ENCODE results near the gene STARD3.

The STARD3 gene

DNA sequence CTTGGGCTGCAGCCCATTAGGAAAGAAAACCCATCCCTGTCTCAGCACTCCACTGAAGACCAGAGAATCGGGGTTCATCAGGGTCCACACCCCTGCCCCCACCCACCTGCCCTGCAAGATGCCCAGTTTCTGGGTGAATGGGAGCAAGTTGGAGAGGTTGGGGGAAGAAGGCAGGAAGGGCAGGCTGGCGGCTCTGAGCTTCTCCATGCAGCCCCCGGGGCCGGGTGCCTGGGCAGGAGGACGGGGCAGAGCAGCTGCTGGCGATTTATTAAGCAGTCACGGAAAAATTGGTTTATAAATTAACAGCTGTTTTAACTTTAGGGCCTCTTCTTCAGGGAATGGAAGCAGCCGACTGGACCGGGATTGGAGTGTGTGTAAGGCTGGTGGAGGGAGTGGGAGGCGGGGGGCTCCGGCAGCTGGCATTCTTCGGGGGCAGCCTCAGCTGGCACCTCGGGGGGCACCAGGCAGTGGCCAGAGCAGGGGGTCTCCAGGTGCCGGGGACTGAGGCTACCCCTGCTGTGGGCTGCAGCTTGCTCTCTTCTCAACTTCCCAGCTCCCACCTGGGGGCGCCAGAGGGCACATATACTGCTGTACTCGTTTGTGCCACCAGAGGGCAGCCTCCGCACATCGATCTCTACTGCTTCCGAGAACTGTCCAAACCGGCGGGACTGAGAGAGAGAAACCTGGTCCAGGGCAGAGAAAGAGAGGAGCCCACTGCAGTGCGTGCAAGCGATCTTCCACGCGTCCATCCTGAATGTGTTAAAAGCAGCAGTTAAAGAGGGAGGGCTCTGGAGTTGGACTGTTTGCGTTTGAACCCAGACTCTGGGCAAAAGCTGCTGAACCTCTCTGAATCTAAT is 15.2 kb upstream of the STARD3 start:
- DNase-seq (ENCODE audit: low spot score) = peak; percentile 81

DNA sequence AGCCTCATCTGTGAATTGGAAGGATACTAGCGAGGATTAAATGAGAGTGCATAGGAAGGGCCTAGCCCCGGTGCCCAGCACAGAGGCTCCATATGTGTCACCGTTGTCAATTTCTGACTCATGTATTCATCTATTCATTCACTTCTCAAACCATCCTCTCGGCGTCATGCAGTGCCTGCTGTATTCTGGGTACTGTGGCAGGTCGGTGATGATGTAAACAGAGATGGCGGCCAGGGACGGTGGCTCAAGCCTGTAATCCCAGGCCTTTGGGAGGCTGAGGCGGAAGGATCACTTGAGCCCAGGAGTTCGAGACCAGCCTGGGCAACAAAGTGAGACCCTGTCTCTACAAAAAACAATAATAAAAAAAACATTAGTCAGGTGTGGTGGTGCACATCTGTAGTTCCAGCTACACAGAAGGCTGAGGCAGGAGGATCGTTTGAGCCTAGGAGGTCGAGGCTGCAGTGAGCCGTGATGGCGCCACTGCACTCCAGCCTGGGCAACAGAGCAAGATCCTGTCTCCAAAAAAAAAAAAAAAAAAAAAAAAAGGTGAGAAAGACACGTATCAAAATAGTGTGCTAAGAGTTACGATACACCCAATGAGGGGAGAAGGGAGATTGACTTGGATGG is 14.5 kb upstream of the STARD3 start:
- no peak for DNase-seq (ENCODE audit: low spot score)

DNA sequence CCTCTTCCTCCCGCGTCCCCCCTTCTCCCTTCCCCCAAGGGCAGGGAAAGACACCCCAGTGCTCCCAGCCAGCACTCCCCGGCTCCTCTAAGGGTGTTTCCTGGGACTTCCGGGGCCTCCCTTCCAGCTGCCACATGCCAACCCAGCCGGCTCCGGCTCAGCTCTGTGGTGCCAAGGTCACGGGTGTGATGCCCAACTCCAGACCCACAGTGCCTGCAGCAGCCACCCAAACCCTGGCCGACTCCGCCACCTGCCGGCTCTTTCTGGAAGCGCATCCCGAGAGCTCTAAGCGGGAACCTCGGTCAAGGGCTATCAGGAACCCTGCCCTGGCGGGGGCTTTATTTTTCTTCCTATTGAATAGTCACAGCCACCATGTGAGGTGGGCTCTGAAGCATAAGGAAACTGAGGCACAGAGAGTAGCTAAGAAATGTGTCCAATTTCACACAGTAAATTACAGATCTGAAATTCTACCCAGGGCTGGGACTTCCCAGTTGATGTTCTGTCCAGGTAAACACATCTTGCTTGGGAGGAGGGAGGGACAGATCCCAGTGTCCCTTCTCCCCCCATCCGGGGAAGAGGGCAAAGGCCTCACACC is 13.5 kb upstream of the STARD3 start:
- DNase-seq (ENCODE audit: low spot score) = peak; percentile 76

GRCh38 chr17:39624313-39624712 is 12.6 kb upstream of the STARD3 start:
- no peak for DNase-seq (ENCODE audit: low spot score)

GRCh38 chr17:39625198-39625785 is 11.7 kb upstream of the STARD3 start:
- no peak for DNase-seq (ENCODE audit: low spot score)

- DNase-seq (ENCODE audit: low spot score) = no peak
Measured at GRCh38 chr17:39626171-39627046, 10.5 kb upstream of the STARD3 start, which contains the start of gene PPP1R1B. Gene PPP1R1B, plus strand, starts transcription at chr17:39626952. Its CDS starts 441 bp downstream, at chr17:39627393.

GRCh38 chr17:39627047-39627711 is 9.8 kb upstream of the STARD3 start:
- no peak for DNase-seq (ENCODE audit: low spot score)

DNA sequence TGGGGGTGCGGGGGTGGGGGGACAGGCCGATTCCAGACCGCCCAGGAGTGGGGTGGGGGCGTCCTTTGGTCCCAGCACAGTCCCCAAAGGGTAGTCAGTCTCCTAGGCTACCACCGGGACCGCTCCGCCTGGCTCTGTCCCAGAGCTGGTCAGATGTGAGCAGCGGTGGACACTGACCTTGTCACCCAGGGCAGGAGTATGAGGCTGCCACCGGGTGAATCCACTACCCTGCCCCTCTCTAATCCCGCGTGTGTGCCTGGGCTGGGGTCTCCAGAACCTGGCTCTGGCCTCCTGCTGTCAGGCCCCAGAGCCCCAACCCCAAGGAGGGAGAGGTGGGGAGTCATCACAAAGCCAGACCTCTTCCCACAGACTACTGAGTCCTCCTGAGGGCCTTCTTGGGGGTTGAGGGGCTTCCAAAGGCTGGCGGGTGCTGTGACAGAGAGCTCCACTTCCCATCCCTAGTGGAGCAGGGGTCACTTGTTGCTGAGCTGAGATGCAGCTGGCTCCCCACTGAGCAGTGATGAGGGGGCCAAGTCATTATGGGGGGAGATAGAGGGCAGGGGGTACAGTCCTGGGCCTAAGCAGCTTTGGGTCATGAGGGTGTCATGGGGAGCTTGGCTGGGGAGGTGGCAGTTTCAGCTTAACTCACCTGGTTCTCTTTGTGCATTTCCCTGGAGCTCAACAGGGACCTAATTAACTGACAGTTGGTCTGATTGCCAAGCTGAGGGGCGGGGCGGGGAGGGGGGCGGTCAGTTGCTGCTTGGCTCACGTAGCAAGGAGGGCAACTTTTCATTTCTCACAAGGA is 9.0 kb upstream of the STARD3 start:
- DNase-seq (ENCODE audit: low spot score) = no peak

GRCh38 chr17:39628655-39629493 is 8.1 kb upstream of the STARD3 start:
- no peak for DNase-seq (ENCODE audit: low spot score)

- DNase-seq (ENCODE audit: low spot score) = no peak
Measured at GRCh38 chr17:39629494-39629880, 7.5 kb upstream of the STARD3 start.

GRCh38 chr17:39629898-39630297 is 7.0 kb upstream of the STARD3 start:
- DNase-seq (ENCODE audit: low spot score) = no peak

DNA sequence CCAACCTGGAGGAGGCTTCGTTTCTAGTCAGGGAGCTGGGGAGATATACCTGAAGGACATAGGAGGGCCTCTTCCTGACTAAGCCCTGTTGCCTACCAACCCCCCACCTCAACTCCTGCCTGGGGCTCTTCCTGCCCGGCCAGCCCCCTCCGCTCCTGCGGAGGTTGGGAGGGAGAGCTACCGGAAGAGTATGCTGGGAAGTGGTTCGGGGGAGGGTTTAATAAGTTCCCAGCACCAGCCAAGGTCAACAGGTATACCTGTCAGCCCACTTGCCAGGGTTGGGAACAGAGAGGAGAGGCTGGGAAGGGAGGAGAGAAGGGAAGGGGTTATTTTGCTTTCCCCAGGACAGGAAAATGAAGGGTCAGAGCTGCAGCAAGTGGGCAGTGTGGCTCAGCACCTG is 5.5 kb upstream of the STARD3 start:
- no peak for DNase-seq (ENCODE audit: low spot score)

- DNase-seq (ENCODE audit: low spot score) = peak; percentile 84
Measured at GRCh38 chr17:39632153-39632941, 4.6 kb upstream of the STARD3 start.

DNA sequence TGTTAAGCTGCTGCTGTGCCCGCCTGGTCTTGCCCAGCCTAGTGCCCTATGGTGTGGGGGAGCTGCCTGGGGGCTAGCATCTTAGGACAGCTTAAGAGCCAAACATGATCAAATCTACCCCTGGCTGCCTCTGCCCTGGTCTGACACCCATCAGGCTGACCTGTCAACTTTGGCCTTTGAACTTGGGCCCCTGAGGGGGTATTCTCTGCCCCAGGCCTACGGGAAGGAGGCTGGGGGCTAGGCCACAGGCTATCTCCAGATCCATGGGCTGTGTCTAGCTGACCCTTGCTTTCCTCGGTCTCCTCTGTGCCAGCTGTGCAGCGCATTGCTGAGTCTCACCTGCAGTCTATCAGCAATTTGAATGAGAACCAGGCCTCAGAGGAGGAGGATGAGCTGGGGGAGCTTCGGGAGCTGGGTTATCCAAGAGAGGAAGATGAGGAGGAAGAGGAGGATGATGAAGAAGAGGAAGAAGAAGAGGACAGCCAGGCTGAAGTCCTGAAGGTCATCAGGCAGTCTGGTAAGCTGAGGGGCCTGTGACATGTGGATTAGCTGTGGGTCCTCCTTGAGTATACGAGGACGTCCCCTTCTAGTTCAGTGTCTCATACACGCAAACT is 3.3 kb upstream of the STARD3 start:
- no peak for DNase-seq (ENCODE audit: low spot score)

- peak; percentile 60 for DNase-seq (ENCODE audit: low spot score)
Measured at GRCh38 chr17:39634384-39634871, 2.5 kb upstream of the STARD3 start.

DNA sequence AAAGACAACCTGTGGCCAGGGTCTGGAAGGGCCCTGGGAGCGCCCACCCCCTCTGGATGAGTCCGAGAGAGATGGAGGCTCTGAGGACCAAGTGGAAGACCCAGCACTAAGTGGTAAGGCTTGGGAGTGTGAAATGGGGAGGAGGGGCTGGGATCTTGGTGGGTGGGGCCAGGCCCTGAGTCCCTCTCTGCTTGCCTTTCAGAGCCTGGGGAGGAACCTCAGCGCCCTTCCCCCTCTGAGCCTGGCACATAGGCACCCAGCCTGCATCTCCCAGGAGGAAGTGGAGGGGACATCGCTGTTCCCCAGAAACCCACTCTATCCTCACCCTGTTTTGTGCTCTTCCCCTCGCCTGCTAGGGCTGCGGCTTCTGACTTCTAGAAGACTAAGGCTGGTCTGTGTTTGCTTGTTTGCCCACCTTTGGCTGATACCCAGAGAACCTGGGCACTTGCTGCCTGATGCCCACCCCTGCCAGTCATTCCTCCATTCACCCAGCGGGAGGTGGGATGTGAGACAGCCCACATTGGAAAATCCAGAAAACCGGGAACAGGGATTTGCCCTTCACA is 1.2 kb upstream of the STARD3 start:
- DNase-seq (ENCODE audit: low spot score) = no peak

- DNase-seq (ENCODE audit: low spot score) = no peak
Measured at GRCh38 chr17:39636587-39636926, 387 bp upstream of the STARD3 start.

GRCh38 chr17:39638317-39638716 is 1.4 kb downstream of the STARD3 start:
- no peak for DNase-seq (ENCODE audit: low spot score)

Measured in globus pallidus (tissue), 1 donor.